ENCODE measurements around the gene MYEOV. TPM values are rescaled to one million over a fixed set of nuclear protein-coding genes. Genes with fewer than 3 reads are reported as not detected.

The MYEOV gene
- total RNA-seq (2012; rRNA removed), result 6.8 and 28.4 TPM in 2 replicates

DNA sequence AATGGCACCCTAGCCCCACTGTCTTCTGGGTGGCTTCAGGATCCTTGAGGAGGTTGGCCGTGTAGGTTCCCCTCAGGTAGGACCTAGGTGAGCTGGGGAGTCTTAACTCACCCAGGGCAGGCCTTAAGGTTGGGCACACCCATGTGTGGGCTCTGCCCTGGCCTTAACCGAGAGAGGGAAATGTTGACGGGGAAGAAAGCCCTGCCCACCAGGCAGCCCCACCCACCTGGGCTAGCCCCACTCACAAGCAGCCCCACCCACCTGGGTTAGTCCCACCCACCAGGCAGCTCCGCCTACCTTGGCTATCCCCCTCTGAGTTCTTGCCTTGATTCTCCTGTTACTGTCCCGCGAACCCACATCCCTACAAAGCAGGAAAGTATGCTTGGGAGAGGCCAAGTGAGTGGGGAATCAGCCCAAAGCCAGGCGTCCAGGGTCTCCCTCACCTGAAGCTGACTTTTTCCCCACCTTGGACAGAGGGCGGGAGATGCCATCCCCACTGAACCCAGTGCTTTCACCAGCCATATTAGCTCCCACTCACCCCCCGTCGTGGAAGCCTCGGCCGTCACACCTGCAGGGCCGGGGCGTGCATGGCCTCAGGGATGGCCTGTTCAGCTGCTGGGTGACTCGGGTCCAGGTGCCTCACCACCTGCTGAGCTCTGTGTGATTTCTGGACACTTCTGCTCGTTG is at the start of gene MYEOV:
Gene MYEOV, plus strand, starts transcription at position 337 of the 687 bp plus-strand sequence. CDS start 1,200 bp downstream, outside the sequence.
- Histone ChIP-seq H3K4me2 (ENCODE audit: low read length) (no peak within 1 kb of the TSS), H3K9me3 (replicated peaks; ENCODE audit: low read length) (no peaks in the 10 kb centered on the region), H3K4me3 (ENCODE audit: low read length) (no peak within 1 kb of the TSS), H3K9ac (ENCODE audit: low read depth, low read length) (no peak within 1 kb of the TSS), H3K27me3 (ENCODE audit: control insufficient read depth, insufficient read depth, low read length) (no peaks in the 10 kb centered on the region), H3K4me1 (ENCODE audit: control insufficient read depth, insufficient read depth, low read length) (peaks cover 28% of the 10 kb centered on the region), H3K36me3 (ENCODE audit: insufficient read depth, low read length) (no peaks in the 10 kb centered on the region)

DNA sequence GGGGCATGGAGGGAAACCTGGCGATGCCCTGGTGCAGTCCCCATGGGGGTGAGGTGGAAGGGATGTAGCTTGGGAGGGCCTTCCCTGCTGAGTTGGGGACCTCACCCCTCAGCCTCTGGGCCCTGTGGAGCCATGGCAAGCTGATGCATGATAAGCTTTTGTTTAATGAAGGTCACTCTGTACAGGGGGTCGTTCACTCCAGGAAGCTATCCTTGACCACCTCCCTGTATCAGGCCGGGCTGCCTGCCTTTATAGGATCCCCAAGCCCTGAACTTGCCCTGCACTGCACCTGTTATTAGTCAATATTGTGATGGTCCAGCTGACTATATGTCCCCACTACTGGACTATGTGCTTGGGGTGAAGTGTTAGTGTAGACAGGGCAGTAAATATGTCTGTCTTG is 49.7 kb upstream of the MYEOV start:
- Histone ChIP-seq H3K9ac (ENCODE audit: low read depth, low read length) (no peak overlapping the region), H3K4me3 (ENCODE audit: low read length) (no peak overlapping the region), H3K36me3 (ENCODE audit: insufficient read depth, low read length) (no peaks in the 10 kb centered on the region), H3K9me3 (replicated peaks; ENCODE audit: low read length) (no peaks in the 10 kb centered on the region), H3K4me2 (ENCODE audit: low read length) (no peak overlapping the region), H3K4me1 (ENCODE audit: control insufficient read depth, insufficient read depth, low read length) (no peaks in the 10 kb centered on the region), H3K27me3 (ENCODE audit: control insufficient read depth, insufficient read depth, low read length) (peaks cover 19% of the 10 kb centered on the region)

DNA sequence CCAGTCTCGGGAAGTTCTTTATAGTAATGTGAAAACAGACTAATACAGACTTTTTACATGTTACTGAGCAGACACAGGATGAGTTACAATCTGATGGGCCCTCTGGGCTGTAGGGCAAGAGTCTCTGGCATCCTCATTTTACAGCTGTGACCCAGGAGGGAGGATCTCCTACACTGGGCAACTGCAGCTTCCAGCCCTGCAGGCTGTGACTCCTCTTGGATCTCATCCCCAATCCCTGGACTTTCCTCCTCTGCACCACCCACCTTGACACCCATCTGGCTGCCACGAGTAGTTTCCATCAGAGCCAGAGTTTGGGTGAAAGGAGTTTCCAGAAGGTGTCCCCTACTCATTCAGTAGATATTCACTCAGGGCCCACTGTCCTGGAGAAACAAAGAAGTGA is 48.9 kb upstream of the MYEOV start:
- no peak overlapping the region for H3K4me2 ChIP-seq (ENCODE audit: low read length)

DNA sequence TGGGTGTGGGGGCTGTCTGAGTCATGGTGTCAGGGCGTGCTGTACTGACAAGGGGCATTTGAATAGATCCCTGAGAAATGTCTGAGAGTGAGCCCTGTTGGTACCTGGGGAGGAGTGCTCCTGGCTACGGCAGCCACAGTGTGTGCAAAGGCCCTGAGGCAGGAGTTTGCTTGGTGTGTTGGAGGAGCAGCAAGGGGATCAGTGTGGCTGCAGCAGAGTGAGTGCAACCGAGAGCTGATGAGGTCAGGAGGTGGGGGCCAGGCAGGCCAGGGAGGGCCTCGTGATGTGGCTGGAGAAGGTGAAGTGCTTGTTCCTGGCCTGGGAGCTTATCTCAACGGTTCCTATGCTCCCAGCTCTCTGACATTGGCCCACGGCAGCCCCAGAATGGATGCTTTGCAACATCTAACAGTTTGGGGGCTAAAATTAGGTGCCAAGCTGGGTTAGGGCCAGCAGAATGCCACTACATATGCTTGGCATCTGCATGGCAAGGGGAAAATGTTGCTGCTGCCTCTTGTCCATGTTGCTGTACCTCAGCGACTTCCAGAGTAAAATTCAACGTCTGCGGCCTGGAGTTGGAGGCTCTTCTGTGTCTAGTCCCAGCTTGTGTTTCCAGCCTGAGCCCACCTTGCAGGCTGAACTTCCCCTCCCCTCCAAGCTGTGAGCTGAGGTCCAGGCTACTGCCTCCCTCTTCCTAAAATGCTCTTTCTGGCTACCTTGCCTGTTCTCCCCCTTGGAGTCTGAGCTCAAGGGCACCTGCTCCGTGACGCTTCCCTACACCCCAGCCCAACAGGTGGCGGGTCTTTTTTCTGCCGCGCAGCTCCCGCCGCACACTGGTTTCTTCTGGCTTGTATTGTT is 48.2 kb upstream of the MYEOV start:
- Histone ChIP-seq H3K36me3 (ENCODE audit: insufficient read depth, low read length) (no peaks in the 10 kb centered on the region), H3K4me1 (ENCODE audit: control insufficient read depth, insufficient read depth, low read length) (no peaks in the 10 kb centered on the region), H3K4me2 (ENCODE audit: low read length) (no peak overlapping the region), H3K27me3 (ENCODE audit: control insufficient read depth, insufficient read depth, low read length) (peaks cover 21% of the 10 kb centered on the region), H3K4me3 (ENCODE audit: low read length) (no peak overlapping the region), H3K9me3 (replicated peaks; ENCODE audit: low read length) (no peaks in the 10 kb centered on the region), H3K9ac (ENCODE audit: low read depth, low read length) (no peak overlapping the region)

More for the DNA sequence above, 48.9 kb upstream of the MYEOV start:
- H3K9me3 ChIP-seq (replicated peaks; ENCODE audit: low read length), result no peaks in the 10 kb centered on the region
- peaks cover 21% of the 10 kb centered on the region for H3K27me3 ChIP-seq (ENCODE audit: control insufficient read depth, insufficient read depth, low read length)
- H3K4me1 ChIP-seq (ENCODE audit: control insufficient read depth, insufficient read depth, low read length), result no peaks in the 10 kb centered on the region
- H3K36me3 ChIP-seq (ENCODE audit: insufficient read depth, low read length), result no peaks in the 10 kb centered on the region
- H3K9ac ChIP-seq (ENCODE audit: low read depth, low read length), result no peak overlapping the region
- no peak overlapping the region for H3K4me3 ChIP-seq (ENCODE audit: low read length)

DNA sequence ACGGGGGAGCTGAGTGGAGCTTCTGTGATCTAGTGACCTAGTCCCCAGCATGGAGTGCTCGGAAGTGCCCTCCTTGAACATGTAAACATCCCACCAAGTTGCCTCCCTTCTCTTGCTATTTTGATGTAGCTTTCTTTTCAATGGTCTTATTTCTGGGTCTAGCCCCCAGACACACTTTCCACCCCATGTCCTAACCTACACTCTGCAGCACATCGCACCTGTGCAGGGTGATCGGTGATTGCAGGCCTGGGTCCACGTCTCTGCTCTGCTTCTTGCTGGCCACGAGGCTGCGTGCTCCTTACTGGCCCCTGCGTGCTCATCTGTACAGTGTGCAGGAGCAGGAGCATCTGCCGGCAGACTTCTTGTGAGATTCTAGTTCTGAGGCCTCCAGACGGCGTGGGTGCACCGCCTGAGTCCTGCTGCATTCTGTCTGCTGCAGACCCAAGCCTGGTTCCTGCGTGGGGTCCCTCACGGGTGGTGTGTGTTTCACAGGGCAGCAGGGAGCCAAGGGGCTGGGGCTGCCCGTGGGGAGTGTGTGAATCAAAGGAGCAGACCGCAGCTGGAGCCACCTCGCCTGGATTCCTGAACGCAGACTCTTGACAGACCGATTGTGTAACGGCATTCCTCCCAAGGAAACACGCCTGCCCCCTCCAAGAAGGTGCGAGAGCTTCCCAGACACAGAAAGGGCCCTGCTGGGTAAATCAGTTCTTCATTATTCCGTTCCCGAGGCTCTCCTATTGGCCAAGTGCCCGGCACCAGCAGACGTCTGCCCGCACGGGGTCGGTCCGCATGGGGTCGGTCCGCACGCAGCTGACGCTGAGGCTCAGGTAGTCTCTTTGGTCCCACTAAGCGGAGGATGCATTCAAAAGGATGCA is 44.4 kb upstream of the MYEOV start:
- Histone ChIP-seq H3K4me2 (ENCODE audit: low read length) (no peak overlapping the region), H3K4me3 (ENCODE audit: low read length) (no peak overlapping the region), H3K9ac (ENCODE audit: low read depth, low read length) (no peak overlapping the region), H3K36me3 (ENCODE audit: insufficient read depth, low read length) (no peaks in the 10 kb centered on the region), H3K4me1 (ENCODE audit: control insufficient read depth, insufficient read depth, low read length) (peaks cover 5% of the 10 kb centered on the region), H3K9me3 (replicated peaks; ENCODE audit: low read length) (peaks cover 14% of the 10 kb centered on the region), H3K27me3 (ENCODE audit: control insufficient read depth, insufficient read depth, low read length) (peaks cover 21% of the 10 kb centered on the region)

DNA sequence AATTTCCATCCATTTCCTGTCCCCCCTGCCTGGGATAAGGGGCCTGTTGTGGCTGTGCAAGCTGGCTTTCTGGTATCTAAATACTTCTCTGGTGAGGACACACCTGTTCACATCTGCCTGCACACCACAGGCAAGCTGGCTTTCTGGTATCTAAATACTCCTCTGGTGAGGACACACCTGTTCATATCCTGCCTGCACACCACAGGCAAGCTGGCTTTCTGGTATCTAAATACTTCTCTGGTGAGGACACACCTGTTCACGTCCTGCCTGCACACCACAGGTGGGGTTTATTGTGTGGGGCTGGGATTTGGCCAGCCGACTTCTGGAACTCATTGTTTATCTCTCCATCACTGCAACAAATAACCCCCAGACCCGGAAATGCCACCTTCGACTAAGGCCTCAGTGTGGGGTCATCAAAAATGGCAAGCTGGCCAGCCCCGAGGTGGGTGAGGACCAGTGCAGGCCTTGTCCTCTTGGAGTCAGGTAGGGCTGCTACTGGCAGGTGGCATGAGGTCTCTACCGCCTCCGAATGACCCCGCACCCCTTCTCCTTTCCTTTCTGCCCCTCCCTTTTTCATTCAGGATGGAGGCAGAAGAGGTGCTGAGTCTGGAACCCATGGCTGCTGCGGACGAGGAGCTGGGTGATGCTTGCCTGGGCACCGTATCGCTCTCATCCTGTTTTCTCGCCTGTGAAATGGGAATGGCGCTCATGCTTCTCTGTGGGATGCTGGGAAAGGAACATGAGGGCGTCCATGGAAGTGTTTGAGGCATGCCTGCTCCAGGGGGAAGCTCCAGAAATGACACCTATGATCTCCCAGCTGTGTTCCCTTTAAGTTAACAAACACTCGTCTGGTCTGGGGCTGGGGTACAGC is 43.5 kb upstream of the MYEOV start:
- Histone ChIP-seq H3K27me3 (ENCODE audit: control insufficient read depth, insufficient read depth, low read length) (peaks cover 21% of the 10 kb centered on the region), H3K9me3 (replicated peaks; ENCODE audit: low read length) (peaks cover 16% of the 10 kb centered on the region), H3K4me1 (ENCODE audit: control insufficient read depth, insufficient read depth, low read length) (peaks cover 5% of the 10 kb centered on the region), H3K4me3 (ENCODE audit: low read length) (no peak overlapping the region), H3K9ac (ENCODE audit: low read depth, low read length) (no peak overlapping the region), H3K4me2 (ENCODE audit: low read length) (no peak overlapping the region), H3K36me3 (ENCODE audit: insufficient read depth, low read length) (no peaks in the 10 kb centered on the region)

DNA sequence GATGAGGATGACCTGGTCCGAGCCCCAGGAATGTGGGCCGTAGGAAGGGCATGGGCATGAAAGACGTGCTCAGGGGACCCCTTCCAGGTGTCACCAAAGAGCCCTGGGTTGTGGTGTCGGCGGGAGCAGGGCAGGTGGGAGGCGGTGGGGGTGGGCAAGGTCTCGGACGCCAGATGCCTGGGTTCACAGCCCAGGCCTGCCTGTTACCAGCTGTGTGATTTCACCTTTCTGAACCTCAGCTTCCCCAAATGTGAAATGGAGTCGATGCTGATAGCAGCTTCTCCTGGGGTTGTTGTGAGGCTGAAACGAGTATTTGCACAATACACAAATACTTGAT is 42.9 kb upstream of the MYEOV start:
- Histone ChIP-seq H3K4me1 (ENCODE audit: control insufficient read depth, insufficient read depth, low read length) (peaks cover 5% of the 10 kb centered on the region), H3K36me3 (ENCODE audit: insufficient read depth, low read length) (no peaks in the 10 kb centered on the region), H3K4me3 (ENCODE audit: low read length) (no peak overlapping the region), H3K9ac (ENCODE audit: low read depth, low read length) (no peak overlapping the region), H3K4me2 (ENCODE audit: low read length) (no peak overlapping the region), H3K27me3 (ENCODE audit: control insufficient read depth, insufficient read depth, low read length) (peaks cover 20% of the 10 kb centered on the region), H3K9me3 (replicated peaks; ENCODE audit: low read length) (peaks cover 16% of the 10 kb centered on the region)

DNA sequence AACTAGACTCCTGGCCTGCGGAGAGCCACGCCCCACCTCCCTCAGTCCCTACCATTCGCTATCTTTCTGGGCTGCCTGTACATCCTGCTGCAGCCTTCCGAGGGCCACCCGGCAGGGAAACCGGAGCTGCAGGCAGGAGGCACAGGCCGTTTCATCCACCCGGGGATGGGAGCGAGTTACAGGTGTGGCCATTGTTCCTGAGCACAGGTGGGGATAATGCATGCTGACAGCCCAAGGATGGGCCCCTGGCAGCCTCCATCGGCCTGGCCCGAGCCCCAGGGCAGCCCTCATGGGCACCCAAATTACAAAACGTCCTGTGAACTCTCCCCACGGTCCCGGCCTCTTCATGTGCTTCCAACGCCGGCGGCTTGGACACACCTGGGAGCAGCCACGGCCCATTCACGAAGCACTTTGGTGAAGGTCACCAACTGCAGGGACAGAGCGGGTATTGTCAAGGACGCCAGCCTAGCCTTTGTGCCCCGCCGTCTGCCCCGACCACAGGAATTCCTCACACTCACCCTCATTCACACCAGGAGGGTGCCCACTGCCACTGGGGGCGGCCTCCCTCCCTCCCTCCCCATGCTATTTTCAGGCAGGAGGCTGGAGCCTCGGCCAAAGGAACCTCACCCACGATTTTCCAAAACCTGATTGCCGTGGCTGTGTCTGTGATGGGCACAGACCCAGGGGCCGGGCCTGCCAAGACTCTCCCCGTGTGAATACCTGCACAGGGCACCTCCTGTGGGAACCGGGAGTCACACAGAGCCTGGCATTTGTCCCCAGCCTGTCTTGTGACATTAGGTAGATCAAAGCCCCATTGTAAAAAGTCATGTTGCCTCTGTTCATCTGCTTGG is 42.1 kb upstream of the MYEOV start:
- H3K27me3 ChIP-seq (ENCODE audit: control insufficient read depth, insufficient read depth, low read length), result peaks cover 18% of the 10 kb centered on the region
- no peak overlapping the region for H3K4me3 ChIP-seq (ENCODE audit: low read length)
- H3K9me3 ChIP-seq (replicated peaks; ENCODE audit: low read length), result peaks cover 16% of the 10 kb centered on the region
- H3K36me3 ChIP-seq (ENCODE audit: insufficient read depth, low read length), result no peaks in the 10 kb centered on the region
- H3K4me1 ChIP-seq (ENCODE audit: control insufficient read depth, insufficient read depth, low read length), result peaks cover 5% of the 10 kb centered on the region
- H3K9ac ChIP-seq (ENCODE audit: low read depth, low read length), result no peak overlapping the region
- no peak overlapping the region for H3K4me2 ChIP-seq (ENCODE audit: low read length)

DNA sequence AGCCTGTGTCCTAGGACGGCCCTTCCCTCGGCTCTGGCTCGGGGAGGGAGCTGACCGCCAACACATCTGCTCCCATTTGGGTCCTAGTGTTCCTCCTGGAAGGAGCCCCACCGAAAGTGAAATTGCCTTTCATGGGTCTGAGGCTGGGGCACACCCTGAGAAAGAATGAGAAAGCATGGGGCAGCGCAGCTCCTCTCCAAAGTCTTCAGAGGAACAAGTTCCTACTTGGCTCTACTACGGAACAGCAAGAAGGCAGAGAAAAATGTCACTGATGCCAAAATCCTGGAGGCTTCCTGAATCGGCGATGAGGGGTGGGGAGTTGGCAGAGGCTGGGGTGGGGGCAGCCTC is 41.5 kb upstream of the MYEOV start:
- H3K4me1 ChIP-seq (ENCODE audit: control insufficient read depth, insufficient read depth, low read length), result peaks cover 5% of the 10 kb centered on the region
- H3K36me3 ChIP-seq (ENCODE audit: insufficient read depth, low read length), result no peaks in the 10 kb centered on the region
- H3K4me2 ChIP-seq (ENCODE audit: low read length), result no peak overlapping the region
- H3K4me3 ChIP-seq (ENCODE audit: low read length), result no peak overlapping the region
- peaks cover 16% of the 10 kb centered on the region for H3K9me3 ChIP-seq (replicated peaks; ENCODE audit: low read length)
- no peak overlapping the region for H3K9ac ChIP-seq (ENCODE audit: low read depth, low read length)
- H3K27me3 ChIP-seq (ENCODE audit: control insufficient read depth, insufficient read depth, low read length), result peaks cover 15% of the 10 kb centered on the region

DNA sequence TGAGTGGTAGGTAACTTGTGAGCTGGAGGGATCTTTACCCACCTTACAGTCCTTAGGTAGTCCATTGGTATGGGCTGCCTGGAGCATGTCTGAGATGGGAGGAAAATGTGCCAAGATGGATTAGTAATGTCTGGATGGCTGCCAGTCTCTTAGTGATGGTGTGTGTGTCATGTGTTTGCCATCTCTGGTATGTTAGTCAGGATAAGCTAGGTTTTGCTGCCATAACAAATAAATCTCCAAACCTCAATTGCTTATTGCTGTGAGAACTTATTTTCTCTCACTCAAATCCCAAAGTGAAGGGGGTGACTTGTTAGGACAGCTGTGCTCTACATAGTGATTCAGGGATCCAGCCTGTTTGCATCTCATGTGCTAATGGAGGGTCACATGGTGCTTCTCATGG is 40.9 kb upstream of the MYEOV start:
- H3K9ac ChIP-seq (ENCODE audit: low read depth, low read length), result no peak overlapping the region

More for the DNA sequence above, 40.9 kb upstream of the MYEOV start:
- Histone ChIP-seq H3K36me3 (ENCODE audit: insufficient read depth, low read length) (no peaks in the 10 kb centered on the region), H3K4me2 (ENCODE audit: low read length) (no peak overlapping the region), H3K9me3 (replicated peaks; ENCODE audit: low read length) (peaks cover 16% of the 10 kb centered on the region), H3K4me1 (ENCODE audit: control insufficient read depth, insufficient read depth, low read length) (peaks cover 5% of the 10 kb centered on the region), H3K4me3 (ENCODE audit: low read length) (no peak overlapping the region), H3K27me3 (ENCODE audit: control insufficient read depth, insufficient read depth, low read length) (peaks cover 14% of the 10 kb centered on the region)
